ENCODE results near the gene LRIG1.

Gene LRIG1

DNA sequence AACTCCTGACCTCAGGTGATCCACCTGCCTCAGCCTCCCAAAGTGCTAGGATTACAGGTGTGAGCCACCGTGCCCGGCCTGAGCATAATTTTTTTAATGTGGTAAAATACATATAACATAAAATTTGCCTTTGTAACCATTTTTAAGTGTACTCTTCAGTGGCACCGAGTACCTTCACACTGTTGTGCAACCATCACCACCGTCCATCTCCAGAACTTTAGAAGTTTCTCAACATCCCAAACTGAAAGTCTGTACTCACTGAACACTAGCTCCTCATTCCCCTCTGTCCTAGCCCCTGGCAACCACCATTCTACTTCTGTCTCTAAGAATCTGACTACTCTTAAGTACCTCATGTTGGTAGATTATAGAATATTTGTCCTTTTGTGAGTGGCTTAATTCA lies 35.2 kb downstream of the LRIG1 start:
- TF ChIP-seq, protein P1, sequence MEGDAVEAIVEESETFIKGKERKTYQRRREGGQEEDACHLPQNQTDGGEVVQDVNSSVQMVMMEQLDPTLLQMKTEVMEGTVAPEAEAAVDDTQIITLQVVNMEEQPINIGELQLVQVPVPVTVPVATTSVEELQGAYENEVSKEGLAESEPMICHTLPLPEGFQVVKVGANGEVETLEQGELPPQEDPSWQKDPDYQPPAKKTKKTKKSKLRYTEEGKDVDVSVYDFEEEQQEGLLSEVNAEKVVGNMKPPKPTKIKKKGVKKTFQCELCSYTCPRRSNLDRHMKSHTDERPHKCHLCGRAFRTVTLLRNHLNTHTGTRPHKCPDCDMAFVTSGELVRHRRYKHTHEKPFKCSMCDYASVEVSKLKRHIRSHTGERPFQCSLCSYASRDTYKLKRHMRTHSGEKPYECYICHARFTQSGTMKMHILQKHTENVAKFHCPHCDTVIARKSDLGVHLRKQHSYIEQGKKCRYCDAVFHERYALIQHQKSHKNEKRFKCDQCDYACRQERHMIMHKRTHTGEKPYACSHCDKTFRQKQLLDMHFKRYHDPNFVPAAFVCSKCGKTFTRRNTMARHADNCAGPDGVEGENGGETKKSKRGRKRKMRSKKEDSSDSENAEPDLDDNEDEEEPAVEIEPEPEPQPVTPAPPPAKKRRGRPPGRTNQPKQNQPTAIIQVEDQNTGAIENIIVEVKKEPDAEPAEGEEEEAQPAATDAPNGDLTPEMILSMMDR (IDR thresholded peaks at IDR 0.05; ENCODE audit: borderline replicate concordance, extremely low read depth, low read length, poor library complexity, severe bottlenecking): no peak
- TF ChIP-seq EZH2 (IDR thresholded peaks at IDR 0.05; ENCODE audit: borderline replicate concordance, low read depth, low read length, severe bottlenecking): no peak
- Histone ChIP-seq H2AFZ (ENCODE audit: low read depth, low read length) (no peak overlapping the region), H3K9me3 (ENCODE audit: insufficient read depth, low read length, severe bottlenecking) (no peaks in the 10 kb centered on the region), H3K4me3 (ENCODE audit: low read depth in 1 of 2, low read length in 2 of 2) (no peak overlapping the region), H3K4me2 (ENCODE audit: insufficient read depth, low read length) (no peak overlapping the region), H3K9ac (ENCODE audit: low read depth, low read length) (no peak overlapping the region), H3K79me2 (ENCODE audit: insufficient read depth, low read length) (no peaks in the 10 kb centered on the region), H3K4me1 (ENCODE audit: insufficient read depth, low read length) (no peaks in the 10 kb centered on the region), H3K36me3 (ENCODE audit: insufficient read depth, low read length) (0 out of 2 replicates have a peak, but pooled peaks cover under 1% of the 10 kb centered on the region), H3K27ac (ENCODE audit: low read length) (no peak overlapping the region), H3K27me3 (ENCODE audit: insufficient read depth, low read length, poor library complexity) (no peaks in the 10 kb centered on the region), H4K20me1 (ENCODE audit: insufficient read depth, low read length) (no peaks in the 10 kb centered on the region)
- DNase-seq (no peak), ATAC-seq (ENCODE audit: insufficient read depth, low read depth) (no peak)

DNA sequence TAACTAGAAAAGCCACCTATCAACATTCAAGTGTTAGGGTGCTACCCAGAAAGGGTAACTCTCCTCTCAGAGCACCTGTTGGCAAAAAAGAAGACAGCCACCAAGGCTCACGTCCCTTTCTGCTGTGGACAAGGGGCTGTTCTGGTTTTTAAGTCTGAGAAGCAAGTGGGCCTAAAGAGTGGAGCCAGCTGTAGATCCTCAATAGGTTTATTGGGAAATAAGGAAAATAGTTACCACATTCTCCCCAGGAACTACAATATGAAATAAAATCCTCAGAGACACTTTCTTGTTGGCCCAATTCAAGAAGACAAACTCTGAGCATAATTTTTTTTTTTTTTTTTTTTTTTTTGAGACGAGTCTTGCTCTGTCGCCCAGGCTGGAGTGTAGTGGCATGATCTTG lies 35.8 kb downstream of the LRIG1 start:
- DNase-seq (no peak), ATAC-seq (ENCODE audit: insufficient read depth, low read depth) (no peak)
- H3K4me2 ChIP-seq (ENCODE audit: insufficient read depth, low read length): no peak overlapping the region
- H3K36me3 ChIP-seq (ENCODE audit: insufficient read depth, low read length): peaks cover 6% of the 10 kb centered on the region; the same call in 1 of the 2 replicates
- no peaks in the 10 kb centered on the region for H3K4me1 ChIP-seq (ENCODE audit: insufficient read depth, low read length)
- H3K79me2 ChIP-seq (ENCODE audit: insufficient read depth, low read length): no peaks in the 10 kb centered on the region
- no peaks in the 10 kb centered on the region for H4K20me1 ChIP-seq (ENCODE audit: insufficient read depth, low read length)
- no peak overlapping the region for H2AFZ ChIP-seq (ENCODE audit: low read depth, low read length)
- no peaks in the 10 kb centered on the region for H3K27me3 ChIP-seq (ENCODE audit: insufficient read depth, low read length, poor library complexity)
- no peak for TF ChIP-seq EZH2 (IDR thresholded peaks at IDR 0.05; ENCODE audit: borderline replicate concordance, low read depth, low read length, severe bottlenecking)
- TF ChIP-seq, protein P1 (IDR thresholded peaks at IDR 0.05; ENCODE audit: borderline replicate concordance, extremely low read depth, low read length, poor library complexity, severe bottlenecking): no peak
- H3K27ac ChIP-seq (ENCODE audit: low read length): no peak overlapping the region
- no peak overlapping the region for H3K9ac ChIP-seq (ENCODE audit: low read depth, low read length)
- H3K4me3 ChIP-seq (ENCODE audit: low read depth in 1 of 2, low read length in 2 of 2): no peak overlapping the region
- no peaks in the 10 kb centered on the region for H3K9me3 ChIP-seq (ENCODE audit: insufficient read depth, low read length, severe bottlenecking)

DNA sequence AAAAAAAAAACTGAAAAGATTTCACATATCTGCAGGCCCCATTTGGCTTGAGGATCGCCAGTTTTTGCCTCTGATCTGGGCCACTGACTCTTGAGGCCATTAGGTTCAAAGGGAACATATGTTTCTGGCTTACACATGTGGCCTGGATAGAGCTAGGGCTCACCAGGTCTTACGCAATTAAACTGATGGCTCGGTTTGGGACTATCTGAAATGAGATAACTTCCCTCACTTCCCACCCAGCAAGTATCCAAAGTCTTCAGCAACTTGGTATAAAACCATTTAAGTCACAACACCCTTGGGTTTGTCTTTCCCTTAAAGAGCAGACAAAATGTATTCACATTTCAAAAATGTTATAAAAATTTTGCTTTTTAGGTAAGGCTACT lies 36.3 kb downstream of the LRIG1 start:
- H3K79me2 ChIP-seq (ENCODE audit: insufficient read depth, low read length): no peaks in the 10 kb centered on the region
- no peak for ATAC-seq (ENCODE audit: insufficient read depth, low read depth)

More for the DNA sequence above, 36.3 kb downstream of the LRIG1 start:
- H3K4me3 ChIP-seq (ENCODE audit: low read depth in 1 of 2, low read length in 2 of 2): no peak overlapping the region
- peaks cover 6% of the 10 kb centered on the region; the same call in 1 of the 2 replicates for H3K36me3 ChIP-seq (ENCODE audit: insufficient read depth, low read length)
- no peaks in the 10 kb centered on the region for H3K9me3 ChIP-seq (ENCODE audit: insufficient read depth, low read length, severe bottlenecking)
- H3K9ac ChIP-seq (ENCODE audit: low read depth, low read length): no peak overlapping the region
- DNase-seq: no peak
- H3K27me3 ChIP-seq (ENCODE audit: insufficient read depth, low read length, poor library complexity): no peaks in the 10 kb centered on the region
- no peak overlapping the region for H2AFZ ChIP-seq (ENCODE audit: low read depth, low read length)
- no peaks in the 10 kb centered on the region for H4K20me1 ChIP-seq (ENCODE audit: insufficient read depth, low read length)
- H3K4me2 ChIP-seq (ENCODE audit: insufficient read depth, low read length): no peak overlapping the region
- H3K4me1 ChIP-seq (ENCODE audit: insufficient read depth, low read length): no peaks in the 10 kb centered on the region
- no peak for TF ChIP-seq EZH2 (IDR thresholded peaks at IDR 0.05; ENCODE audit: borderline replicate concordance, low read depth, low read length, severe bottlenecking)
- TF ChIP-seq, protein P1 (IDR thresholded peaks at IDR 0.05; ENCODE audit: borderline replicate concordance, extremely low read depth, low read length, poor library complexity, severe bottlenecking): no peak
- H3K27ac ChIP-seq (ENCODE audit: low read length): no peak overlapping the region
